ENCODE results near the gene ABCG4. TPM values are rescaled to one million over a fixed set of nuclear protein-coding genes. Genes with fewer than 3 reads are reported as not detected.

The ABCG4 gene
- total and polyA plus RNA-seq, 12 donors, result 0.17 to 1.6 (median 1.2) TPM

DNA sequence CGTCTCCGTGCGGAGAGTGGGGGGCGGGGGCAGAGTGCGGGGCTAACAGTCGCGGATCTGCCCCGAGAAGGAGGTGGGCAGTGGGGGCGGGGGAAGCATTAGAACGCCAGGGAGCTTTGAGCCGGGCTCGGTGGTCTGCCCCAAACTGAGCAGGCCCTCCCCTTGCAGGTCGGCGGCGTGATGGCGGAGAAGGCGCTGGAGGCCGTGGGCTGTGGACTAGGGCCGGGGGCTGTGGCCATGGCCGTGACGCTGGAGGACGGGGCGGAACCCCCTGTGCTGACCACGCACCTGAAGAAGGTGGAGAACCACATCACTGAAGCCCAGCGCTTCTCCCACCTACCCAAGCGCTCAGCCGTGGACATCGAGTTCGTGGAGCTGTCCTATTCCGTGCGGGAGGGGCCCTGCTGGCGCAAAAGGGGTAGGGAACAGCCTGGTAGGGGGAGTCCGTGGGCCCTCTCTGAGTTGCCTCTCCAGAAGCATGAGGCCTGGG, 979 bp downstream of the ABCG4 start:
- no peak for DNase-seq
- peak in 1 of 8 donors; percentile 8 for ATAC-seq
- Histone ChIP-seq H3K27ac (no peak overlapping the region), H3K9me3 (no peaks in the 10 kb centered on the region), H3K4me3 (peak overlapping the region; percentile 8 to 68 (median 62)), H3K4me1 (peaks cover 0 to 21% (median 7%) of the 10 kb centered on the region in 9 donors), H3K36me3 (no peaks in the 10 kb centered on the region), H3K27me3 (peaks cover 0 to 77% (median 18%) of the 10 kb centered on the region in 7 donors)
- 34 to 41% methylated on average over 33 of the region's 33 CpGs for WGBS, 2 donors
- intact Hi-C loops (cut with DNase I), result loop anchor here in 7 of 10 donors (5.0 to 10.0 kb wide), 5 partner anchors 42 to 175 kb away; no protein-coding TSS in a partner anchor
- TF ChIP-seq, protein P1, sequence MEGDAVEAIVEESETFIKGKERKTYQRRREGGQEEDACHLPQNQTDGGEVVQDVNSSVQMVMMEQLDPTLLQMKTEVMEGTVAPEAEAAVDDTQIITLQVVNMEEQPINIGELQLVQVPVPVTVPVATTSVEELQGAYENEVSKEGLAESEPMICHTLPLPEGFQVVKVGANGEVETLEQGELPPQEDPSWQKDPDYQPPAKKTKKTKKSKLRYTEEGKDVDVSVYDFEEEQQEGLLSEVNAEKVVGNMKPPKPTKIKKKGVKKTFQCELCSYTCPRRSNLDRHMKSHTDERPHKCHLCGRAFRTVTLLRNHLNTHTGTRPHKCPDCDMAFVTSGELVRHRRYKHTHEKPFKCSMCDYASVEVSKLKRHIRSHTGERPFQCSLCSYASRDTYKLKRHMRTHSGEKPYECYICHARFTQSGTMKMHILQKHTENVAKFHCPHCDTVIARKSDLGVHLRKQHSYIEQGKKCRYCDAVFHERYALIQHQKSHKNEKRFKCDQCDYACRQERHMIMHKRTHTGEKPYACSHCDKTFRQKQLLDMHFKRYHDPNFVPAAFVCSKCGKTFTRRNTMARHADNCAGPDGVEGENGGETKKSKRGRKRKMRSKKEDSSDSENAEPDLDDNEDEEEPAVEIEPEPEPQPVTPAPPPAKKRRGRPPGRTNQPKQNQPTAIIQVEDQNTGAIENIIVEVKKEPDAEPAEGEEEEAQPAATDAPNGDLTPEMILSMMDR (IDR thresholded peaks at IDR 0.05), result no peak

DNA sequence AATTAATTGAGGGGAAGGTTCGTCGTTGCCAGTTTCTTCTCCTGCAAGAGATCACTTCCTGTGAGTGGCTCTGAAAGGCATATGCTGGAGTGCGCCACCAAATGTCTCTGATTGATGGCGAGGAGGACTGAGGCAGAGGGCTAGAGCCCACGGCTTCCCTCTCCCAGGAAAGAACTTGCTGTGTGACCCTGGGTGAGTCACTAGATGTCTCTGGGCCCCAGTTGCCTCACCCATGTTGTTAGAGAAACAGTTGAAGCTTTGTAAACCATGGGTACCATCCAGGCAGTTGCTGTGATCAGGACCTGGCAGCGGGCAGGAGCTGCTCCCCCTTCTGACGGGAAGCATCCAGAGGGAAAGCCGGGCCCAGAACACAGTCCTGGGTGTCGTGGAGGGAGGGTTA, 3.2 kb downstream of the ABCG4 start:
- Histone ChIP-seq H3K36me3 (no peaks in the 10 kb centered on the region), H3K27ac (no peak overlapping the region), H3K4me3 (no peak overlapping the region), H3K4me1 (peaks cover 0 to 18% (median 7%) of the 10 kb centered on the region in 9 donors), H3K27me3 (peaks cover 0 to 56% (median 18%) of the 10 kb centered on the region in 7 donors), H3K9me3 (no peaks in the 10 kb centered on the region)
- no peak for ATAC-seq
- DNase-seq, result no peak
- WGBS, 2 donors, result 84 to 87% methylated on average over 9 of the region's 9 CpGs
- TF ChIP-seq, protein P1 (IDR thresholded peaks at IDR 0.05), result no peak
- intact Hi-C loops (cut with DNase I), result loop anchor here in 1 of 10 donors (5.0 kb wide), 1 partner anchor 45 kb away; no protein-coding TSS in a partner anchor

DNA sequence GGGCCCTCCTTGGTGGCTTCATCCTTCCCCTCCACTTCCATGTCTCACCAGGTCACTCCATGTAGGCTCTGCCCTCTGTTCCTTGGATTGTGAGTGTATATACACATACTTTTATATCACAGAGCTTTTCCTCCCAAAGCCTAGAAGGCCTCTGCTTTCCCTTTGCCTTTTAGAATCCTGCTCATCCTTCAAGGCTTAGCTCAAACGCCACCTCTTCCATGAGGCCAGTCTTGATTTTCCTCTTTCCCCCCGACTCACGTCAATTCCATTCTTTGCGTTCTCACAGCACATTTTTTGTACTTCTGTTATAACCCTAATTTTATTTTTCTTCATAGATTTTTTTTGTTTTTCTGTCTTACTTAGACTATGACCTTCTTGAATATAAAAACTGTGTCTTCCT, 3.8 kb downstream of the ABCG4 start:
- Histone ChIP-seq H3K9me3 (no peaks in the 10 kb centered on the region), H3K27ac (no peak overlapping the region), H3K36me3 (no peaks in the 10 kb centered on the region), H3K4me3 (no peak overlapping the region), H3K4me1 (peaks cover 0 to 18% (median 7%) of the 10 kb centered on the region in 9 donors), H3K27me3 (peaks cover 0 to 51% (median 12%) of the 10 kb centered on the region in 7 donors)
- intact Hi-C loops (cut with DNase I), result loop anchor here in 1 of 10 donors (5.0 kb wide), 1 partner anchor 45 kb away; no protein-coding TSS in a partner anchor
- DNase-seq, result no peak
- TF ChIP-seq, protein P1 (IDR thresholded peaks at IDR 0.05), result no peak
- 93 to 95% methylated on average over 4 of the region's 4 CpGs for WGBS, 2 donors
- ATAC-seq, result no peak

DNA sequence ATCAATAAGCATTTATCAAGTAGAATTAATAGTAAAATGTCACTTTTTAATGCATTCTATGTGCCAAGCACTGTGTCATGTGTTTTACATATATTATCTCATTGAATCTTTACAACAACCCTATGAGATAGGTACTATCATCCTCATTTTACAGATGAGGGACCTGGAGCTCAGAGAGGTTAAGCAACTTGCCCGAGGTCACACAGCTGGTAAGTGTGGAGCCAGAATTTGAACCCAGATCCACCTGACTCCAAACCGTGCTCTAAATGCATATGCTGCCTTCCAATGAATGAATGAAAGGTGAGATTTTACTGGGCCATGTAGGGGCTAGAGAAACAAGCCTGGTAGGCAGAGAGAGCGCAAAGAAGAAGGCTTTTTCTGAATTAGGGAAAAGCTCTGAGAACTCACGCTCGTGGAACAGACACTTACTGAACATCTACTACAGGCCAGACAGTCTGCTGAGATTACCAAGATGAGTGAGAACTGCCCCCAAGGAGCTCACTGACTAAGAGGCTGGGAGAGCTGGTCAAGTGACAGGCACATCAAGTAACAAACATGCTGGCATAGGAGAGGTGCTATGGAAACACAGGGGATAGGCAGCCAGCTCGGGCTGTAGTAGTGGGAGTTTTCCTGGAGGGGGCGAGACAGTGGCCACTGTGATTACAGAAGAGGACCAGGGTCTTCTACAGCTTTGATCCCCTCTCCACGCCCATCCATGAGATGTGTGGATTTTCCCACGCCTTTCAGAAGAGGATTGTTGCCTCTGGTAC, 4.4 kb downstream of the ABCG4 start:
- WGBS, 2 donors, result 79 to 86% methylated on average over 9 of the region's 9 CpGs
- H3K27ac ChIP-seq, result no peak overlapping the region
- no peaks in the 10 kb centered on the region for H3K9me3 ChIP-seq
- H3K36me3 ChIP-seq, result no peaks in the 10 kb centered on the region
- H3K27me3 ChIP-seq, result peaks cover 0 to 45% (median 6%) of the 10 kb centered on the region in 7 donors
- no peak overlapping the region for H3K4me3 ChIP-seq
- peaks cover 0 to 18% (median 7%) of the 10 kb centered on the region in 9 donors for H3K4me1 ChIP-seq
- intact Hi-C loops (cut with DNase I), result loop anchor here in 1 of 10 donors (5.0 kb wide), 1 partner anchor 44 kb away; no protein-coding TSS in a partner anchor
- DNase-seq (no peak), ATAC-seq (no peak)
- TF ChIP-seq, protein P1 (IDR thresholded peaks at IDR 0.05), result no peak

Data from heart right ventricle (tissue), 16 donors.